CD4-positive, alpha-beta T cell (primary cell): Measurements from ENCODE around the gene MYDGF. TPM values are rescaled to one million over a fixed set of nuclear protein-coding genes. Genes with fewer than 3 reads are reported as not detected.
A peak's percentile ranks its signal among the peaks of the same experiment; 100 is the strongest.
"Not testable (repeated sequence)": the region's sequence is repeated elsewhere in the genome, so short reads cannot be mapped to it uniquely, and the experiment has no call there.

Experiments
- ATAC-seq: fragments of 200-7000 bp; cut with Tn5 transposase; one replicate; pipeline ENCODE4 v1.10.0; 2022; ENCODE audit warnings: mild to moderate bottlenecking; ENCODE audit not compliant: poor library complexity
- CTCF ChIA-PET: fragments of 350-600 bp; sonication (Branson Sonifier 250); formaldehyde crosslinking; loops from one replicate; lab custom pipeline; 2021; ENCODE audit warnings: antibody characterized with exemption, inconsistent platforms; lab: Charles Lee
- POLR2A ChIA-PET: fragments of 350-600 bp; sonication (Branson Sonifier 250); formaldehyde crosslinking; loops from one replicate; lab custom pipeline; 2021; ENCODE audit warnings: antibody characterized with exemption, inconsistent platforms; lab: Charles Lee
- DNase-seq, 14 experiments: peaks; one replicate each; pipeline ENCODE4 v3.0.0-alpha.2; 2013 to 2020; ENCODE audit warnings: mixed read lengths in 2 of 14
- H3K27ac ChIP-seq, 2 donors: one replicate each; pipeline versions ENCODE4 v1.5.1 to v1.7.0; 2013; ENCODE audit warnings: low read length in 2 of 2, low read depth in 1 of 2, mild to moderate bottlenecking in 1 of 2
- H3K27me3 ChIP-seq, 2 experiments: 1 replicate in 1 of 2; 2 replicates in 1 of 2; pipeline versions ENCODE4 v1.6.1 to v1.7.0; 2013; ENCODE audit warnings: low read length in 2 of 2, control low read depth in 1 of 2, mild to moderate bottlenecking in 1 of 2, moderate library complexity in 1 of 2; ENCODE audit not compliant: insufficient read depth in 2 of 2, control insufficient read depth in 1 of 2
- H3K36me3 ChIP-seq: one replicate; pipeline ENCODE4 v1.6.1; 2013; ENCODE audit warnings: low read length, control low read depth; ENCODE audit not compliant: insufficient read depth
- H3K4me1 ChIP-seq: one replicate; pipeline ENCODE4 v1.6.1; 2013; ENCODE audit warnings: low read length, control low read depth; ENCODE audit not compliant: insufficient read depth
- H3K4me3 ChIP-seq: one replicate; pipeline ENCODE4 v1.5.1; 2013; ENCODE audit warnings: mild to moderate bottlenecking, low read length, moderate library complexity
- H3K9me3 ChIP-seq, 2 experiments: 1 replicate in 1 of 2; 2 replicates in 1 of 2; pipeline versions ENCODE4 v1.6.1 to v1.7.0; 2013; ENCODE audit warnings: low read length in 2 of 2, mild to moderate bottlenecking in 2 of 2, control low read depth in 1 of 2, moderate library complexity in 1 of 2; ENCODE audit not compliant: control insufficient read depth in 1 of 2, insufficient read depth in 1 of 2
- H3K27ac Mint-ChIP-seq: one replicate; pipeline ENCODE4 v1.8.0; 2020; ENCODE audit warnings: mixed read lengths
- H3K27me3 Mint-ChIP-seq: one replicate; pipeline ENCODE4 v1.8.0; 2021; ENCODE audit warnings: mixed read lengths
- H3K36me3 Mint-ChIP-seq: one replicate; pipeline ENCODE4 v1.8.0; 2021; ENCODE audit warnings: low read depth, mixed read lengths
- H3K4me1 Mint-ChIP-seq: one replicate; pipeline ENCODE4 v1.8.0; 2021; ENCODE audit warnings: low read depth, mixed read lengths
- H3K4me3 Mint-ChIP-seq: one replicate; pipeline ENCODE4 v1.8.0; 2020; ENCODE audit warnings: mild to moderate bottlenecking, mixed read lengths
- H3K9me3 Mint-ChIP-seq: one replicate; pipeline ENCODE4 v1.8.0; 2020; ENCODE audit warnings: mixed read lengths
- intact Hi-C, 2 experiments: fragments of 100-400 bp; cut with DNase I in 1 of 2; cut with micrococcal nuclease in 1 of 2; formaldehyde crosslinking; loops; one replicate each; pipeline versions ENCODE4 v1.15.1 to v1.9.0; 2023 to 2025; cut with DNase I, micrococcal nuclease
- total RNA-seq, 174 experiments: library from RNA in 2 of 174; stranded (reverse) in 2 of 174; gene quantifications; one replicate each; pipeline ENCODE4 v1.2.3 and lab custom pipeline; 2021 to 2026
- TF ChIP-seq, protein P1 (sequence below): fragments of 200-600 bp; IDR thresholded peaks from one replicate; pipeline ENCODE4 v1.8.0; 2022; ENCODE audit warnings: antibody characterized with exemption, mild to moderate bottlenecking

MYDGF gene
- total RNA-seq, 2 experiments from 2014 or later, result 22.0 to 23.0 TPM

DNA sequence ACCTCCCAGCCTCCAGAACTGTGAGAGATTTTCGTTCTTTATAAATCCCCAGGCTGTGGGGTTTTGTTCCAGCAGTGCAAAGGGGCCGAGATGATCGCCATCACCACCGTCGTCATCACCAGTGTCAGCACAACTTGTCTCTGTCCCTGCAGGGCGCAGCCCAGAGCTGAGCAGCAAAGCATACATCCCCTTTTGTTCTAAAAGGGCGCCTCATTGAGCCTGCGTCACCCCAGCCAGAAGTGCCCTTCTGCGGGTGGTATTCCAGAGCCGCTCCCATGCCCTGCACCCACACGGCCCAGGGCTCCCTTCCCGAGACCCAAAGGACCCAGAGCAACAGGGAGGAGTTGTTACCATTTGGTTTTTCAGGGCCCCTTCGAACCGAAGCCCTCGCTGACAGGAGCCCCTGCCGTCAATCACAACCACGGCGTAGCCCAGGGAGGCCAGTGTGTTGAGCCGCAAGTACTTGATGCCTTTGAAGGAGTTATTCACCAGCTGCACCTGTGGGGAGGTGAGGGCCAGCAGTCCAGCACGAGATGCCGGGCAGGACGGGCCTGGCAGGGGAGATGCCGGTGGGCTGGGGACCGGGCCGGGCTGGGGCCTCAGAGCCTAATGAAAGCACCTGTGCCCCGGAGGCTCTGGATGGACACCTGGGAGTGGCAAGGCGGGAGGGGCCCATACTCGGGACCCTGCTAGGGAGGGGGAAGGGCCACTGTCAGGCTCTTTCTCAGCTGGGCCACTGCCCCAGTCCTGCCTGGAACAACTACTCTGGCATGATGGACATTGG, 14.4 kb upstream of the MYDGF start:
- H3K9me3 ChIP-seq, result no peaks in the 10 kb centered on the region
- Mint-ChIP-seq H3K27ac (no peak overlapping the region), H3K27me3 (no peaks in the 10 kb centered on the region), H3K4me3 (no peak overlapping the region), H3K36me3 (peaks cover 56% of the 10 kb centered on the region), H3K4me1 (no peaks in the 10 kb centered on the region), H3K9me3 (no peaks in the 10 kb centered on the region)
- ATAC-seq (no peak), DNase-seq (peak in 1 of 14 experiments; percentile 13)
- H3K36me3 ChIP-seq, result peaks cover 56% of the 10 kb centered on the region
- no peaks in the 10 kb centered on the region for H3K4me1 ChIP-seq
- no peak overlapping the region for H3K27ac ChIP-seq
- POLR2A ChIA-PET, result no interaction called here
- TF ChIP-seq, protein P1, sequence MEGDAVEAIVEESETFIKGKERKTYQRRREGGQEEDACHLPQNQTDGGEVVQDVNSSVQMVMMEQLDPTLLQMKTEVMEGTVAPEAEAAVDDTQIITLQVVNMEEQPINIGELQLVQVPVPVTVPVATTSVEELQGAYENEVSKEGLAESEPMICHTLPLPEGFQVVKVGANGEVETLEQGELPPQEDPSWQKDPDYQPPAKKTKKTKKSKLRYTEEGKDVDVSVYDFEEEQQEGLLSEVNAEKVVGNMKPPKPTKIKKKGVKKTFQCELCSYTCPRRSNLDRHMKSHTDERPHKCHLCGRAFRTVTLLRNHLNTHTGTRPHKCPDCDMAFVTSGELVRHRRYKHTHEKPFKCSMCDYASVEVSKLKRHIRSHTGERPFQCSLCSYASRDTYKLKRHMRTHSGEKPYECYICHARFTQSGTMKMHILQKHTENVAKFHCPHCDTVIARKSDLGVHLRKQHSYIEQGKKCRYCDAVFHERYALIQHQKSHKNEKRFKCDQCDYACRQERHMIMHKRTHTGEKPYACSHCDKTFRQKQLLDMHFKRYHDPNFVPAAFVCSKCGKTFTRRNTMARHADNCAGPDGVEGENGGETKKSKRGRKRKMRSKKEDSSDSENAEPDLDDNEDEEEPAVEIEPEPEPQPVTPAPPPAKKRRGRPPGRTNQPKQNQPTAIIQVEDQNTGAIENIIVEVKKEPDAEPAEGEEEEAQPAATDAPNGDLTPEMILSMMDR, result no peak
- no peaks in the 10 kb centered on the region for H3K27me3 ChIP-seq
- H3K4me3 ChIP-seq, result no peak overlapping the region
- CTCF ChIA-PET, result no interaction called here
- intact Hi-C loops, result no loop called here

DNA sequence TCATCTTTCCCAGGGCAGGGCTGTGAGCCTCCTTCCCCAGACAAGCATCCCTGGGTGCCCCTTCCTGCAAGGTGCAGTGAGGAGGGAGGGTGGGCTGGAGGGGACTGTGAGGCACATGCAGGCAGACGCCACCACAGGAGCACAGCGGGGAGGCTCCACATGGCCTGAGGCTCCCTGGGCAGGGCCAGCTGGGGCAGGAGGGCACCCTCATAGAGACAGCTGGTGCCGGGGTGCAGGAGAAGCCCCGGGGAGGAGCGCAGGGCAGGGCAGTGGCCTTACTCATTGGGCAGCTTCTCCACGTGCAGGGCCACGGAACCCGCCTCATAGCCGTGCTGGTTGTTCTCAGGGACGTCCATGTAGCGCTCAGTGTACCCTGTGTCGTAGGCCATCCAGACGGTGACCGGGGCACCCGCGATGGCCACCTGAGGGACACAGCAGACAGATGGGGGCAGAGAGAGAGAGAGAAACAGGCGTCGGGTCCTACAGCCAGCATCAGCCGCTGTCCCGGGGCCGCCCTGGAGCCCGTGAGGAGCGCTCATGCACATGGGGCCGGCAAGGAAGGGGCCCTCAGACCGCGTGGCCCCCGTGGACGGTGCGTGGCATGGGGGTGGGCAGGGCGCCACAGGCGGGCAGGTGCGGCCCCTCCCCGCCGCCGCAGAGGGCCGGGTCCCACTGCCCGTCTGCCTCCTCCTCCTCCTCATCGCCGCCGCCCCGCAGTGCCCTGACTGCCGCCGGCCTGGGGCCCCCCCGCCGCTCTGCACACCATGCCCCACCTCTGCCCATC, 12.5 kb upstream of the MYDGF start:
- no peak overlapping the region for H3K27ac ChIP-seq
- intact Hi-C loops, result no loop called here
- no peaks in the 10 kb centered on the region for H3K9me3 ChIP-seq
- H3K4me1 ChIP-seq, result no peaks in the 10 kb centered on the region
- H3K36me3 Mint-ChIP-seq, result peaks cover 57% of the 10 kb centered on the region
- no peaks in the 10 kb centered on the region for H3K27me3 ChIP-seq
- CTCF ChIA-PET, result no interaction called here
- no peak for ATAC-seq
- no peaks in the 10 kb centered on the region for H3K27me3 Mint-ChIP-seq
- TF ChIP-seq, protein P1, result no peak
- H3K4me3 Mint-ChIP-seq, result no peak overlapping the region
- no peak for DNase-seq
- H3K4me1 Mint-ChIP-seq, result no peaks in the 10 kb centered on the region
- POLR2A ChIA-PET, result no interaction called here
- no peak overlapping the region for H3K4me3 ChIP-seq
- H3K9me3 Mint-ChIP-seq, result no peaks in the 10 kb centered on the region
- no peak overlapping the region for H3K27ac Mint-ChIP-seq
- peaks cover 51% of the 10 kb centered on the region for H3K36me3 ChIP-seq

DNA sequence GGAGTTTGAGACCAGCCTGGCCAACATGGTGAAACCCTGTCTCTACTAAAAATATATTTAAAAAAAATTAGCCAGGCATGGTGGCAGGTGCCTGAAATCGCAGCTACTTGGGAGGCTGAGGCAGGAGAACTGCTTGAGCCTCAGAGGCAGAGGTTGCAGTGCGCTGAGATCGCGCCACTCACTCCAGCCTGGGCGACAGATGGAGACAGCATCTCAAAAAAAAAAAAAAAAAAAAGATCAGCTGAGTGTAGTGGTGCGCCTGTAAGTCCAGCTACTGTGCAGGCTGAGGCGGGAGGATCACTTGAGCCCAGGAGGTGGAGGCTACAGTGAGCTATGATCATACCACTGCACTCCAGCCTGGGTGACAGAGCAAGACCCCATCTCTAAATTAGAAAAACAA, 9.9 kb upstream of the MYDGF start:
- H3K9me3 ChIP-seq, H3K4me1 ChIP-seq, DNase-seq, H3K27ac ChIP-seq, H3K27me3 ChIP-seq, H3K27ac Mint-ChIP-seq, H3K27me3 Mint-ChIP-seq, ATAC-seq, H3K4me1 Mint-ChIP-seq, intact Hi-C loops, H3K9me3 Mint-ChIP-seq, H3K4me3 Mint-ChIP-seq, CTCF ChIA-PET, POLR2A ChIA-PET, H3K4me3 ChIP-seq: not testable (repeated sequence)
- H3K36me3 ChIP-seq, result peaks cover 58% of the 10 kb centered on the region
- peaks cover 54% of the 10 kb centered on the region for H3K36me3 Mint-ChIP-seq
